Testis (tissue), 2 donors: ENCODE results near the gene ARRDC3.

Experiments
- CTCF ChIP-seq, 3 experiments: fragments of 450-650 bp in 2 of 3; fragments of 200-600 bp in 1 of 3; sonication (generic) in 1 of 3; IDR thresholded peaks; one replicate each; pipeline ENCODE4 v1.5.1; 2016 to 2019; ENCODE audit warnings: antibody characterized with exemption in 3 of 3, mild to moderate bottlenecking in 2 of 3, moderate library complexity in 1 of 3
- POLR2A ChIP-seq: fragments of 450-650 bp; IDR thresholded peaks from one replicate; pipeline ENCODE4 v1.6.1; 2017; ENCODE audit warnings: antibody characterized with exemption, mild to moderate bottlenecking, moderate library complexity

- no peak for TF ChIP-seq CTCF (IDR thresholded peaks at IDR 0.05)
- no peak for TF ChIP-seq POLR2A
These were observed 23.0 kb downstream of the ARRDC3 start for GRCh38 chr5:91359962-91360609.
